Measurements from ENCODE around the gene NEO1.

DNA sequence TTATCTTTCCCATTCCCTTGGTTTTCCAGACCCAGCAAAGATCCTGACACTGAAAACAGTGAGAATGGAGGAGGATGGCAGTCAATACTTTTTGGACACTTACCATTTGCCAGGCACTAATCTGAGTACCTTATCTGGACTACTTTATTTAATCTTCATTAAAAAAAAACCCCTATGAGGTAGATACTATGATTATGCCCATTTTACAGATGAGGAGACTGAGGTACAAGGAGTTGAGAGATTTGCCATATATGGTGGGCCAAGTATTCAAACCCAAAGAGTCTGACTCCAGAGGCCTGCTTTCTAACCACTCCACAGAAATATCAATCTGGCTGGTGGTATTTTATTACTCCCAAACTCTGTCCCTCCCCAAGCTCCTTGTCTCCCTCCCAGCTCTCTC lies 296.9 kb downstream of the NEO1 start:
- TF ChIP-seq, protein P1, sequence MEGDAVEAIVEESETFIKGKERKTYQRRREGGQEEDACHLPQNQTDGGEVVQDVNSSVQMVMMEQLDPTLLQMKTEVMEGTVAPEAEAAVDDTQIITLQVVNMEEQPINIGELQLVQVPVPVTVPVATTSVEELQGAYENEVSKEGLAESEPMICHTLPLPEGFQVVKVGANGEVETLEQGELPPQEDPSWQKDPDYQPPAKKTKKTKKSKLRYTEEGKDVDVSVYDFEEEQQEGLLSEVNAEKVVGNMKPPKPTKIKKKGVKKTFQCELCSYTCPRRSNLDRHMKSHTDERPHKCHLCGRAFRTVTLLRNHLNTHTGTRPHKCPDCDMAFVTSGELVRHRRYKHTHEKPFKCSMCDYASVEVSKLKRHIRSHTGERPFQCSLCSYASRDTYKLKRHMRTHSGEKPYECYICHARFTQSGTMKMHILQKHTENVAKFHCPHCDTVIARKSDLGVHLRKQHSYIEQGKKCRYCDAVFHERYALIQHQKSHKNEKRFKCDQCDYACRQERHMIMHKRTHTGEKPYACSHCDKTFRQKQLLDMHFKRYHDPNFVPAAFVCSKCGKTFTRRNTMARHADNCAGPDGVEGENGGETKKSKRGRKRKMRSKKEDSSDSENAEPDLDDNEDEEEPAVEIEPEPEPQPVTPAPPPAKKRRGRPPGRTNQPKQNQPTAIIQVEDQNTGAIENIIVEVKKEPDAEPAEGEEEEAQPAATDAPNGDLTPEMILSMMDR (IDR thresholded peaks at IDR 0.05) = no peak
- TF ChIP-seq ZFX (IDR thresholded peaks at IDR 0.05; ENCODE audit: borderline replicate concordance) = no peak
